Stomach (tissue), 4 donors: Measurements from ENCODE around the gene SLC38A11.

Source experiments
- CTCF ChIP-seq, 7 experiments: fragments of 450-650 bp in 4 of 7; fragments of 200-600 bp in 3 of 7; sonication (generic) in 3 of 7; IDR thresholded peaks; one replicate each; pipeline ENCODE4 v1.5.1; 2016 to 2019; ENCODE audit warnings: antibody characterized with exemption in 7 of 7, control low read depth in 2 of 7, mild to moderate bottlenecking in 1 of 7
- EP300 ChIP-seq: sonication (generic); formaldehyde crosslinking; IDR thresholded peaks from one replicate; pipeline ENCODE4 v1.6.1; 2017; ENCODE audit warnings: antibody characterized with exemption
- POLR2A ChIP-seq, 4 donors: fragments of 450-650 bp; IDR thresholded peaks; one replicate each; pipeline ENCODE4 v1.6.1; 2016; ENCODE audit warnings: antibody characterized with exemption in 4 of 4, control low read depth in 2 of 4, mild to moderate bottlenecking in 1 of 4, moderate library complexity in 1 of 4
- POLR2AphosphoS5 ChIP-seq, 3 donors: sonication (generic); formaldehyde crosslinking; IDR thresholded peaks; one replicate each; pipeline ENCODE4 v1.6.1; 2016; ENCODE audit warnings: antibody characterized with exemption in 3 of 3

- TF ChIP-seq CTCF (IDR thresholded peaks at IDR 0.05), result no peak
- no peak for TF ChIP-seq POLR2AphosphoS5 (IDR thresholded peaks at IDR 0.05)
- no peak for TF ChIP-seq POLR2A (IDR thresholded peaks at IDR 0.05)
- no peak for TF ChIP-seq EP300
Measured at GRCh38 chr2:164913011-164913410, 42.3 kb downstream of the SLC38A11 start.
